ENCODE results near the gene KRTAP20-2.

The KRTAP20-2 gene

DNA sequence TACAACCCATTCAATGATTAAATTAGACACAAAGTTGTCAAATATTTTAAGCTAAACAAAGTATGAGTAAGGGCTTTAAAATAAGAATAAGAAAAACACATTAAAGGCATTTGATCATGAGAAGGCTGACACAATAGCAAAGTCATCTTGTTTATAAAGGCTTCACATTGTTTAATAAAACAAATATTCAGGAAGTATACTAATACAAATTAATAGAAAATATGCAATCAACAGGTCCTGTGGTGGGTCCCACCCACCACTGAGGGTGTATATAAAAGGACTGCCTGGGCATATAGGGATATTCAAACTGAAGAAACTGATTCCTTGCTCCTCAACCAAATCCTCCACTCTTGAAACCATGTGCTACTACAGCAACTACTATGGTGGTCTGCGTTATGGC lies at the start of gene KRTAP20-2:
Gene KRTAP20-2 (plus strand): TSS at position 301 of the 400 bp plus-strand sequence. CDS start 58 bp downstream, at position 359.
- DNase-seq = no peak

DNA sequence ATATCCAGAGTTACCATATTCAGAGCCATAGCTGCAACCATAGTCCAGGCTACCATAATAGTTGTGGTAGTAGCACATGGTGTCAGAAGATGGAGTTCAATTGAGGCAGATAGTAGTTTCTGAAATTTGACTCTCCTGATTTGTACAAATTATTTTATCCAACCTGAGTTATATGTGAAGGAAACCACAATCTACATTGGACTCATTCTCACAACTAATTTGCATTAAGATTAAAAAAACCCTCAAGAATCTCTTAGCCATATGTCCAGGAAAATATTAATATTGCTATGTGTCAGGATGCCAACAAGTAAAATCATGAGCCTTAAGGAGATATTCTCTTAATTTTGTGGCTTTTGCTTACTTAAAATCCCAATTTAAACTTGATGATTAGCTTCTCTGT lies 44.7 kb upstream of the KRTAP20-2 start, which contains the start of gene KRTAP22-2:
Gene KRTAP22-2 (minus strand): TSS at position 101 of the 400 bp plus-strand sequence.
- DNase-seq = no peak

DNA sequence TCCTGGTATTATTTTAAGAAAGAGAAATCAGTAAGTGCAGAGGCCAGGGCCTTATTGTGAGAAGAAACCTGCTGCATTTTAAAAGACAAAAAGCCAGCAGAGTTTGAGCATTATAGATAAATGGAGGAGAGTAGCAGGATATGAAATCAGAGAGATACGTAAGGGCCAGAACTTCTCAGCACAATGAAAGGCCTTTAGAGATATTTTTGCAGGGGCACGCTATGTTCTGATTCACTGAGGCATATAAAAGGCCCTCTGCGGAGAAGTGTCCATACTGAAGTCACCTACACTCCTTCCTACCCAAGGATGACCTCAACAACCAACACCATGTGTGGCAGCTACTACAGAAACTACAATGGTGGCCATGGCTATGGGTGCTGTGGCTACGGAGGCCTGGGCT lies 42.9 kb upstream of the KRTAP20-2 start, which contains the start of gene KRTAP6-3:
Gene KRTAP6-3 (plus strand): TSS at position 301 of the 400 bp plus-strand sequence. CDS start 6 bp downstream, at position 307.
- DNase-seq = no peak

DNA sequence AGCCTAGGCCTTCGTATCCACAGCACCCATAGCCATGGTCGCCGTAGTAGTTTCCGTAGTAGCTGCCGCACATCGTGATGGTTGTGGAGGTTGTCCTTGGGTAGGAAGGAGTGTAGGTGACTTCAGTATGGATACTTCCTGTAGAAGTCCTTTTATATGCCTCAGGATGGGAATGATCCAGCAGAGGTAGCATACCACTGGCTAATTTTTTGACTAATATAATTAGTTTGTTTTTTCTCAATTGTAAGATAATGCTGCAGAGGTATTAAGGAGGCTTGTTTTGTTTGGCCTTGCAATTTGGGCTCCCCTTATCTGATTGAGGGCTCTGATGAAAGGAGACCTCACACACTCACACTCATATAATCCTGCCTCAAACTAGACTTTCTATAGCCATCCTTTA lies 36.2 kb upstream of the KRTAP20-2 start, which contains the start of gene KRTAP6-2:
Gene KRTAP6-2 (minus strand): TSS at position 101 of the 400 bp plus-strand sequence. CDS start 28 bp downstream, at position 73.
- DNase-seq = no peak

DNA sequence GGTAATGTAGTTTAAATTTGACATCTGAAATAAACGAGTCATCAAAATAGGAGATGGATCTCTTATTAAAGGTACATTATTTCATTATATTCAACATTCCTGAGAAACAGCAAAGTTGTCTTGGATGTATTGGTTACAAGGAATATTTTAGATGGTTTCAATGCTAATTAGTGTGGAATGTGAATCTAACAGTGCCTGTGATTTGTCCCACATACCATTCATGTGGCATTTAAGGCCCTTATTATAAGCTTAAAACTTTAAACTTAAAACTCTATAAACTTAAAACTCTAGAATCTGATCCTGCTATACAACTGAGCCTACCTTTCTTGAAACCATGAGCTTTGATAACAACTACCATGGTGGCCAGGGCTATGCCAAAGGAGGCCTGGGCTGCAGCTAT lies 34.2 kb upstream of the KRTAP20-2 start, which contains the start of gene KRTAP22-1:
Gene KRTAP22-1 (plus strand): TSS at position 301 of the 400 bp plus-strand sequence.
- DNase-seq = no peak

DNA sequence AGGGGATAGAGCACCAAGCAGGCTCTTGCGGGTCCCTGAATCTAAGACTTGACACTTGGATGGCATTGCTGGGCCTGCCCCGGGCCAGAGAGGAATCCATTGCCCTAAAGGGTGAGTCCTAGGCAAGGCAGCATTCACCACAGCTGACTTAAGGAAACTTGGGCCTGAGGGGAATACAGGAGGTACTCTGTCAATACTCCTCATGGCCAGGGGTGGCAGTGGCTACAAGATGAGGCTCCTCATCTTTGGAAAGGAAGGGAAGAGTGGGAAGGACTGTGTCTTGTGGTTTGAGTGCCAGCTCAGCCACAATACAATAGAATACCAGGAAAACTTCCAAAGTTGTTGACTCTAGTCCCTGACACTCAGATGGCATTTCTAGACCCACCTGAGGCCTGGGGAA lies 29.0 kb upstream of the KRTAP20-2 start:
- no peak for DNase-seq

DNA sequence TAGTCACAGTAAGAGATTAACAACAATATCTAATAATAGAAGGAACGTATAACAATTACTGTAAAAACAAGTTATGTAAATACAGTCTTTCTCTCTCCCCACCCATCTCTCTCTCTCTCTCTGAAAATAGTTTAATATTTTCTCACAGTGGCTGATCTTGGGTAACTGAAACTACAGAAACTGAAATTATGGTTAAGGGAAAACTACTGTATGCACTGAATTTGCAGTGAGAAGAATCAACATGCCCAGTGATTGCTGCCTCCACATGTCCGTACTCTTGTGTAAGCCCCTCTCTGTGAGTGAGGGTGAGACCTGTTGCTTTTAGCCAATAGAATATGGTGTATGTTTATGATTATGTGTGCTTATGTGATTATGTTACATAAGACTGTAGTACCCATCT lies 22.9 kb upstream of the KRTAP20-2 start:
- DNase-seq = no peak

DNA sequence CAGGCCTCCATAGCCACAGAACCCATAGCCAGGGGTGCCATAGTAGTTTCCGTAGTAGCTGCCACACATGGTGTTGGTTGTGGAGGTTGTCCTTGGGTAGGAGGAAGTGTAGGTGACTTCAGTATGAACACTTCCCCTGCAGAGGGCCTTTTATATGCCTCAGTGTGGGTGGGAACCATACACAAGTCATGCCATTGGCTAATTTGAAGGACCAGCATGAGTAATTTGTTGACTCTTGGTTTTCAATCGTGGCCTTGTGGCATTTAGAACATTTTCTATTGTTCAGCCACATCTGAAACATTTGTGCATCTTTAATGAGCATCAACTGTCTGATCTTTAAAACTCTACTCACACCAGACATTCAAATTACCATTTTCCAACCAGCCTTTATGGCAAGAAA lies 21.2 kb upstream of the KRTAP20-2 start, which contains the start of gene KRTAP6-1:
Gene KRTAP6-1 (minus strand): TSS at position 95 of the 400 bp plus-strand sequence. CDS start 26 bp downstream, at position 69.
- DNase-seq = no peak

DNA sequence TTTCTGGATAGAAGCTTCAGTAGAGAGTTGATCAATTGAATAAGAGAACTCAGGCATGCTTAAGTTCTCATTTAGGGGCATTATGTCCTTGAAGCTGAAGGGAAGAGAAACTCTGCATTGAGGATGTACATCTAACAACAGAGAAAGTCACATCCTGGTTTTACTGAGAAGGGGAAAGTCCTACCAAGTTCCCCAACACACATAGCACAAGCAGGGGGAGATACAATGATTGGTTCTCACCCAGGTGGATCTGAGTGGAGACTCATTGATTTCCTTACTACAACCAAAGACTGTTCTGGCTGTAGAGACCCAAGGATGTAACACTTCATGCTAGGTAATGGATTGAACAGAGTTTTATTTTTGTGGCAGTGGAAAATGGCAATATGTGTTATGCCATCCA lies 19.8 kb upstream of the KRTAP20-2 start:
- DNase-seq = no peak

DNA sequence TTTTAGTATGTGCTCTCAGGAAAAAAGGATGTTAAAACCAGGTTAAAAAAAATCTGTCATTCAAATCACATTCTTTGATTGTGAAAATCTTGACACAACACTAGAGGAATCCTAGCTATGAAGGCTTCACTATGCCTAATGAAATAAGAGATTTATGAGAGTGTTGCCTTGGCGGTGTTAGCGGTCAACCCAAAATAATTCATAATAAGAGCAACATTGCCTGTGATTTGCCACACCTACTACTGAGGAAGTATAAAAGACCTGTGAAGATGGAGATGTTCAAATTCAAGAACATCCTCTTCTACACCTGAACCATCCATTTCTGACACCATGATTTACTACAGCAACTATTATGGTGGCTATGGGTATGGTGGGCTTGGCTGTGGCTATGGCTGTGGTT lies 18.9 kb upstream of the KRTAP20-2 start, which contains the start of gene KRTAP20-1:
Gene KRTAP20-1 (plus strand): TSS at position 301 of the 400 bp plus-strand sequence. CDS start 30 bp downstream, at position 331.
- no peak for DNase-seq

DNA sequence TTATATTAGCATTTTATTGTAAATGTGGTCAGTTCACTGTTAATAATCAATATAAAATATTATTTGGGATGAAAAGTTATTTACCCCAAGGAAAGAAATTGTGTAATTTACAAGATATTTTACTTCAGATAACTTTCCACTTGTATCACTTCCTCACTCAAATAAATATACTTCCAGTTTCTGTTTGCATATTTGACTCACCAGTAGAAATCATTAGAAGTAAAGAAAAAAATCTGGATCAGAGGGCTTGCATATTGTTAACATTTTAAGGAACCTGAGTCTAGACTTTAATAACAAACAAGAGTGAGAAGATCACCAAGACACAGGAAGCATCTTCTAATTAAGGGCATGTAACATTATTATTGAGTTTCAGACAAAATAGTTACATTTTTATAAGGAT lies 14.9 kb upstream of the KRTAP20-2 start:
- no peak for DNase-seq

DNA sequence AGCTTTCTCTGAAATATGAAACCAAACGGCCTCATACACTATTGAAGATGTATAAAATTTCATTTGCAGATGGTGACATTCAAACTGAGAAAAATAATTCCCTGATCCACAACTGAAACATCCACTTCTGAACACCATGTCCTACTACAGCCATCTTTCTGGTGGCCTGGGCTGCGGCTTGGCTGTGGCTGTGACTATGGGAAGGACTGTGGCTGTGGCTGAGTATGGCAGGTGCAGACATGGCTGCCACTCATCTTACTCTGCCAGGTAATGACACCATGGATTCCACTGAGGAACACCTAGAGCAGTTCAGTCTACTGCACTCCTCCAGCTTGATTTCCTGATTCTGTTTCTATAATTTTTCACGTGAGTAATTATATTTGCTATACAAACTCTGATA lies 14.5 kb upstream of the KRTAP20-2 start, which contains the start of gene KRTAP20-4:
Gene KRTAP20-4 (plus strand): TSS at position 106 of the 400 bp plus-strand sequence.
- DNase-seq = no peak

DNA sequence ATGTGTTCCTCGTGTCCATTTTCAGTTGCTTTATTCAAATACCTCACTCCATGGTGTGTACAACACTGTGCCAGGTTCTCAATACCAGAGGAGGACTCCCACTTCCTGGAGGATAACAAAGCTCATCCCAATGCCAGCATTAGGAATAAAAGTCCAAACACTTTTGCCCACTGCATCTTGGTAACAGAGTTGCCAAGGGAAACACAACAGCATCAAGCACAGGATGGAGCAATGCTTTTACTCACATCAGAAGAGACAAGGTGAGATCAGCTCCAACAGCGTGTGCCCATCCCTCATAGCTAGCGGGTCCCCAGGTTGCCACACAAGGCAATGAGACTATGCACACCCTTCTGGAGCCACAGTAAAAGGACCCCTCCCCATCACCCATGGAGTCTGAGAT lies 11.6 kb upstream of the KRTAP20-2 start:
- DNase-seq = no peak

DNA sequence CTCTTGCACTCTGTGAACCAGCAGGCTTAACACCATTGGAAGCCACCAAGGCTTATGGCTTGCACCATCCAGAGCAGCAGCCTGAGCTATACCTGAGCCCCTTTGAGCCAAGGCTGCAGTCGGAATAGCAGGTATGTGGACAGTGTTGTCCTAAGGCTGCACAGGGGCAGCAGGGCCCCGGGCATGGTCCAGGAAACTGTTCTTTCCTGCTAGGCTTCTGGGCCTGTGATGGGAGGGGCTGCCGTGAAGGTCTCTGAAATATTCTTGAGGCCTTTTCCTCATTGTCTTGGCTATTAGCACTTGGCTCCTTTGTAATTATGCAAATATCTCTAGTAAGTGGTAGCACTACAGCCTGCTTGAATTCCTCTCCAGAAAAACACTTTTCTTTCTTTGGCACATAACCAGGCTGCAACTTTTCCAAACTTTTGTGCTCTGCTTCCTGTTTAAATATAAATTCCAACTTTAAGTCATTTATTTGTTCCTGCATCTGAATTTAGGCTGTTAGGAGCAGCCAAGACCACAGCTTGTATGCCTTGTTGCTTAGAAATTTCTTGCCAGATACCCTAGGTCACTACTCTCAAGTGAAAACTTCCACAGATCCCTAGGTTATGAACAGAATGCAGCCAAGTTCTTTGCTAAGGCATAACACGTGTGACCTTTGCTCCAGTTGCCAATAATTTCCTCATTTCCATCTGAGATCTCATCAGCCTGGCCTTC lies 9.4 kb upstream of the KRTAP20-2 start:
- no peak for DNase-seq

DNA sequence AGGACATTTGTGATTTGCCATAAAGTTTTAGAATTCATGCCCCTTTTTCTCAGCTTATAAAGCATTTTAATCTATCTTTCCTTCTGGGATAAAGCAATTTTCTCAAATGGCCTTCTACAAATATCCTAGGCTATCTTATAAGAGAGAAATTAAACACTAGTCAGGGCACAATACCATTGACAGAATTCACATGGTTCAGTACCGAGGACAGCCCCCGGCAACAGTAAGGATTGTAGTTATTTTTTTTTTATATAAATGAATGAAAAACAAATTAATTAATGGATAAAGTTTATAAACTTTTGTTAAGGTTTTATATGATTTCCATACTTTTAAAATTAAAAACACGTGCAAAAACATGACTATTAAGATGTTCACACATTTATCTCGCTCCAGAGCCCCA lies 6.9 kb upstream of the KRTAP20-2 start:
- DNase-seq = no peak

DNA sequence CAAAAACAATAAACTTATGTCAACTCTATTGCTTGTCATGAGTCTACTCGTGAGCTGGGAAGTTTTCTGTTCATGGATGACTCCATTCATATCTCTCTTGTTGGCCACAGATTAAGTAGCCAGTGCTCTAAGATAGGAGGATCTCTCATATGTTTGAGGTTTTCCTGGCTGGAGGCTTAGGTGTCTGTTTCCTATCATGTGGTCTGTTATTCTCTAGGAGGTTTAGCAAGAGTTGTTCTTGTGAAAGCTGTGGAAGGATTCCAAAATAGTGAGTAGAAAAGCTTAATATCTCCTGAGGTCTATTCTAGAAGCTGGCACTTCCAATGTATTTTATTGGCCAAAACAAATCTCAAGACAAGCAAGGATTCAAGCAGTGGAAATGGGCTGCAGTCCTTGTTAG lies 5.8 kb upstream of the KRTAP20-2 start:
- DNase-seq = no peak

DNA sequence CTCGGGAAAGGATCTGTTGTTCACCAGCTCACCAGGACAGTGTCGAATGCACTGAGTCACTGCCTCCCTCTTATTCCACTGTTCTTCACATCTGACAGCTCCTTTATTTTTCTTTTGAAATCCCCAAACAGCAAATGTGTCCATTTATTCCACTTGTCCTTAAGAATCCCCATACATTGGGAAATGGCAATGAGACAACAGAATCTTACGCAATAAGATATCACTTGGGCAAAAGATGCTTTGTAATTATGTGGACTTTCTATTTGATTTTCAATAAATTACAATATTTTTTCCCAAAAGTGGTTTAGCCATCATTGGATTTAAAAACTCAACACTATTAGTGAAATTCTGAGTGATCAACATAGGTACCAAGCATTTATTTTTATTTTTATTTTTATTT lies 3.7 kb downstream of the KRTAP20-2 start:
- no peak for DNase-seq

DNA sequence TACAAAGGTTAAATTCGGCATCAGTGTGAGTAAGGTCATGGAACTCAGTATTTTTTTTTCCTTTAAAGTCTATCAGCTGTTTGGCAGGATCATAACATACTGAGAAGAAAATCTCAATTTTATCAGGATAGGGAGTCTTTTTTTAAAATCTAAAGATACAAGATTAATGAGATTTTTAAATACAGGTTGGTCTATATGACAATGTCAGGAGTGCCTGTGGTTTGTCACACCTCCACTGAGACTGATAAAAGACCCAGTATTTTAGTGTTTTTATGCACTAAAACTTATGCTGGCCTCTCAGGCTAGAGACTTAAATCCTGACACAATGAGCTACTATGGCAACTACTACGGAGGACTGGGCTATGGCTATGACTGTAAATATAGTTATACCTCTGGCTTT lies 7.6 kb downstream of the KRTAP20-2 start, which contains the start of gene KRTAP20-3:
Gene KRTAP20-3 (plus strand): TSS at position 301 of the 400 bp plus-strand sequence.
- DNase-seq = no peak

DNA sequence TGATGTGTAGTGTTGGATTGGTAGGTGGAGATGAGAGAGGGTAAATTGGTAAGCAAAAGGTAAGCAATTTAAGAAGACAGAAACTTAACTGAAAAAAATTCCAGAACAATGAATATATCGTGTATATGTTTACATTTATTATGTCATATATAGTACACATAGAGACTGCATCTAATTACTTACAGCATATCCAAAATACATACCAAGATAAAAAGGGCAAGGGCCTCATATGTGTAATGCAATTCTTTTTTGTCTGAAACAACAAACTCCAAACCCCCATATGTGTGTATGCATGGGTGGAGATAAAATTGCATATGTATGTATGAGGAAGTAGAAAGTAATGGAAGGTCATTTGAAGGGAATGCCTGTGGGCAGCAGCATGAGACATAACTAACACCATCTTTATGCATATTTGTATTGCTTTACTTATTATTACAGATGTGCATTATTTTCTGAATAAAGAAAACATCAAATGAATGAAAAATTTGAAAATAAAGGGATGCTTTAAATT lies 12.0 kb downstream of the KRTAP20-2 start:
- DNase-seq = no peak

DNA sequence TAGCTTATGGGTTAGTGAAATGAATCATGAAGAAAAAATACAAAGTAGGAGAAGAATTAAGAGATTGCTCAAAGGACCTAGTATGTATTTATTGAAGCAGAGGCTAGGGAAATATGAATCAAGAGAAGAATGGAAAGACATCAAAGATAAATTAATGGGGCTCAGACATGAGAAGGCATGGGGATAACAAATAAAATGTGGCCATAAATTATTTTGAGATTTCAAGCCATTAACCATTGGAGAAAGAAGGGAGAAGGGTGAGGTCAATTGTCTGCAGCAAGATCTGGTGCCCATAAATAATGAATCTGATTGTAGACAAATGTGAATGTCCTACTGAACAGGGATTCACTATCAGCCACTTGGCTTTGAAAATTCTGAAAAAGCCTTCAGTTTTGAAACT lies 17.9 kb downstream of the KRTAP20-2 start:
- no peak for DNase-seq

DNA sequence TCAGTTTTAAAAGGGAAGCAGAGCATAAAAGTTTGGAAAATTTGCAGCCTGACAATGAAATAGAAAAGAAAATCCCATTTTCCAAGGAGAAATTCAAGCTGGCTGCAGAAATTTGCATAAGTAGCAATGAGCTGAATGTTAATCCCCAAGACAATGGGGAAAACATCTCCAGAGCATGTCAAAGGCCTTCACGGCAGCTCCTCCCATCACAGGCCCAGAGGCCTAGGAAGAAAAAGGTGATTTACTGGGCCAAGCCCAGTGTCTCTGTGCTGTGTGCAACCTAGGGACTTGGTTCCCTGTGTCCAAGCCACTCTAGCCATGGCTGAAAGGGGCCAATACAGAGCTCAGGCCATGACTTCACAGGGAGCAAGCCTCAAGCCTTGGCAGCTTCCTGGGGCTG lies 33.8 kb downstream of the KRTAP20-2 start:
- no peak for DNase-seq

DNA sequence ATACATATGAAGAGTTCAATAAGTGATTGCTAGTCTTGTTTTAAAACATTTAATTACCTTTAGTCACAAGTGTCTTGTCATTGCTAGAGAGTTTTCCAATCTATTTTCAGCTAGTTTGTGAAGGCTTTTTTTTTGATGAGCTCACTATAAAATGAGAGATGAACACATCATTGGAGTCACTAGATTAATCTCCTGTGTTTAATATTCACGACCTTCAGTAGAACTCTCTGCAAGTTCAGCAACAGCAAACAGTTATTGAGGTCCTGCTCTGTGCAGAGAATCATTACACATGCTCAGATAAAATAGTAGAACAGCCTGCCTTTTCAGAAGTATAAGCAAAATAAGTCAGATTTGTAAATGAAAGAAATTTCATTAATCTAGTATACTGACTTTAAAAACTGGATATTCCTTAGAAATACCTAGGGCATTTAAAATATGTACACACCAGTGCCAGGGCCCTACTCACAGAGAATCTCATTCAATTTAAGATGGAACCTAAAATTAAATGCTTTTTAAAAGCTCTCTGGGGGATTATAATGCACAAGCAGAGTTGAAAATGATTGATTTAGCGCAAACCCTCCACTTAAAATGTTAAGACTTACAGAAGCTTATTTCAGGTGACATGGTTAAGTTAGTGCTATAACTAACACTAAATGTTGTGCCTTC lies 38.1 kb downstream of the KRTAP20-2 start:
- no peak for DNase-seq

DNA sequence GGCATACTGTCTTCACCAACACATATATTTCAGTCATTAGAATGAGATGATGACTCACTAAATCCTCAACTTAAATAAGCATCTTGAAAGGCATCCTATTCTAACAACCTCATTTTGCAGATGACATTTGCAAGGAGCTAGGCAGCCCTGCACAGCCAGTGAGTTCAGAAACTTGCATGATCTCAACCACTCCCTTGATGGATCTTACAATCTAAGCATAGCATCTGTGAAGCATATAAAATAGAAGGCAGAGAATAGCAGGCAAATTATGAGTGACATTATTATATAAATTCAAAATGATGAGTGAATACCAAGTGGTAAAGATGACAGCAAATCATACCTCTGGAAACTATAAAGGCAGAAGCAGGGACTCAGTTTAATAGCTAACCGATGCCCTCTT lies 39.3 kb downstream of the KRTAP20-2 start:
- no peak for DNase-seq
